WTC11 (cell line): Measurements from ENCODE around the gene NRBF2. TPM values are rescaled to one million over a fixed set of nuclear protein-coding genes. Genes with fewer than 3 reads are reported as not detected.

Experiments
- ATAC-seq: fragments of 200-7000 bp; cut with Tn5 transposase; 2 replicates; pipeline ENCODE4 v1.10.0; 2021; ENCODE audit warnings: mild to moderate bottlenecking, moderate library complexity
- CTCF ChIA-PET: fragments of 300-600 bp; sonication (Branson Sonifier 250); formaldehyde crosslinking; loops from one replicate; lab custom pipeline; 2021; ENCODE audit warnings: antibody characterized with exemption; lab: Charles Lee
- POLR2A ChIA-PET: fragments of 350-600 bp; sonication (Branson Sonifier 250); formaldehyde crosslinking; loops from one replicate; lab custom pipeline; 2021; ENCODE audit warnings: antibody characterized with exemption; lab: Charles Lee
- DNase-seq: peaks from one replicate; pipeline ENCODE4 v3.0.0; 2021; ENCODE audit warnings: low spot score
- H3K27ac Mint-ChIP-seq: 2 replicates; pipeline ENCODE4 v1.8.0; 2021; ENCODE audit warnings: mixed read lengths
- H3K27me3 Mint-ChIP-seq: 2 replicates; pipeline ENCODE4 v1.8.0; 2021; ENCODE audit warnings: low read depth, mild to moderate bottlenecking, moderate library complexity, mixed read lengths
- H3K36me3 Mint-ChIP-seq: 2 replicates; pipeline ENCODE4 v1.8.0; 2021; ENCODE audit warnings: mixed read lengths
- H3K4me1 Mint-ChIP-seq: 2 replicates; pipeline ENCODE4 v1.8.0; 2022; ENCODE audit warnings: mixed read lengths
- H3K4me3 Mint-ChIP-seq: 2 replicates; pipeline ENCODE4 v1.8.0; 2021; ENCODE audit warnings: mild to moderate bottlenecking, moderate library complexity, mixed read lengths
- H3K9me3 Mint-ChIP-seq: 2 replicates; pipeline ENCODE4 v1.8.0; 2021; ENCODE audit warnings: mixed read lengths
- E2F4 ChIP-seq: sonication (generic); formaldehyde crosslinking; IDR thresholded peaks from 2 replicates; pipeline ENCODE4 v1.8.1; 2022; ENCODE audit warnings: low read depth, mild to moderate bottlenecking, moderate library complexity, missing genetic modification reagents, borderline replicate concordance
- E2F5 ChIP-seq: sonication (generic); formaldehyde crosslinking; IDR thresholded peaks from 2 replicates; pipeline ENCODE4 v1.8.1; 2022; ENCODE audit warnings: mild to moderate bottlenecking, moderate library complexity, missing genetic modification reagents
- ELF4 ChIP-seq: sonication (generic); formaldehyde crosslinking; IDR thresholded peaks from 2 replicates; pipeline ENCODE4 v1.8.1; 2022; ENCODE audit warnings: low read depth, mild to moderate bottlenecking, moderate library complexity, missing genetic modification reagents
- ERG ChIP-seq: fragments of 250-450 bp; sonication (Bioruptor Pico); IDR thresholded peaks from 2 replicates; pipeline ENCODE4 v1.8.0; 2021; ENCODE audit warnings: mild to moderate bottlenecking
- JAZF1 ChIP-seq: fragments of 250-450 bp; sonication (Bioruptor Pico); IDR thresholded peaks from 2 replicates; pipeline ENCODE4 v1.9.0; 2021; ENCODE audit warnings: moderate library complexity, mild to moderate bottlenecking, inconsistent platforms
- NFATC4 ChIP-seq: fragments of 250-450 bp; sonication (Bioruptor Pico); IDR thresholded peaks from 2 replicates; pipeline ENCODE4 v1.9.0; 2021; ENCODE audit warnings: mild to moderate bottlenecking
- NR2C2 ChIP-seq: sonication (generic); formaldehyde crosslinking; IDR thresholded peaks from 2 replicates; pipeline ENCODE4 v1.8.0; 2022; ENCODE audit warnings: mild to moderate bottlenecking, missing genetic modification reagents
- PRRX2 ChIP-seq: fragments of 250-450 bp; sonication (Bioruptor Pico); IDR thresholded peaks from 2 replicates; pipeline ENCODE4 v1.8.0; 2021; ENCODE audit warnings: mild to moderate bottlenecking
- RORB ChIP-seq: fragments of 250-450 bp; sonication (Bioruptor Pico); IDR thresholded peaks from 2 replicates; pipeline ENCODE4 v1.9.0; 2021; ENCODE audit warnings: mild to moderate bottlenecking
- SMAD3 ChIP-seq: sonication (generic); formaldehyde crosslinking; IDR thresholded peaks from 2 replicates; pipeline ENCODE4 v1.8.0; 2022; ENCODE audit warnings: missing genetic modification reagents, mild to moderate bottlenecking, borderline replicate concordance
- TP53 ChIP-seq: sonication (generic); formaldehyde crosslinking; IDR thresholded peaks from 2 replicates; pipeline ENCODE4 v1.8.1; 2023; ENCODE audit warnings: mild to moderate bottlenecking, missing genetic modification reagents
- ZMAT4 ChIP-seq: fragments of 250-450 bp; sonication (Bioruptor Pico); IDR thresholded peaks from 2 replicates; pipeline ENCODE4 v1.9.0; 2021; ENCODE audit warnings: mild to moderate bottlenecking
- ZNF138 ChIP-seq: sonication (generic); formaldehyde crosslinking; conservative IDR thresholded peaks from 2 replicates; pipeline ENCODE4 v1.8.1; 2022; ENCODE audit warnings: mild to moderate bottlenecking, moderate library complexity, missing genetic modification reagents
- ZNF219 ChIP-seq: sonication (generic); formaldehyde crosslinking; IDR thresholded peaks from 2 replicates; pipeline ENCODE4 v1.8.0; 2023; ENCODE audit warnings: missing genetic modification reagents, mild to moderate bottlenecking, borderline replicate concordance
- ZNF396 ChIP-seq: fragments of 250-450 bp; sonication (Bioruptor Pico); IDR thresholded peaks from 2 replicates; pipeline ENCODE4 v1.8.0; 2021; ENCODE audit warnings: mild to moderate bottlenecking, moderate library complexity, borderline replicate concordance
- total RNA-seq: library from RNA; stranded (reverse); gene quantifications from 3 replicates; pipeline ENCODE4 v1.2.3, GENCODE V29; 2021
- TF ChIP-seq, protein P1 (sequence below): sonication (generic); formaldehyde crosslinking; IDR thresholded peaks from 2 replicates; pipeline ENCODE4 v1.8.1; 2023; ENCODE audit warnings: mild to moderate bottlenecking, moderate library complexity, missing genetic modification reagents
- TF ChIP-seq, protein P2 (sequence below): sonication (generic); formaldehyde crosslinking; IDR thresholded peaks from 2 replicates; pipeline ENCODE4 v1.8.1; 2023; ENCODE audit warnings: mild to moderate bottlenecking, missing genetic modification reagents
- TF ChIP-seq, protein P3 (sequence below): sonication (generic); formaldehyde crosslinking; IDR thresholded peaks from 2 replicates; pipeline ENCODE4 v1.8.0; 2022; ENCODE audit warnings: missing genetic modification reagents
- TF ChIP-seq, protein P4 (sequence below): sonication (generic); formaldehyde crosslinking; IDR thresholded peaks from 2 replicates; pipeline ENCODE4 v1.8.1; 2022; ENCODE audit warnings: missing genetic modification reagents, borderline replicate concordance
- TF ChIP-seq, protein P5 (sequence below): sonication (generic); formaldehyde crosslinking; IDR thresholded peaks from 2 replicates; pipeline ENCODE4 v1.8.1; 2023; ENCODE audit warnings: mild to moderate bottlenecking, missing genetic modification reagents, moderate library complexity

Gene NRBF2
- total RNA-seq, 1 experiment from 2014 or later = 25.9 TPM

GRCh38 chr10:63084690-63085382, 48.3 kb upstream of the NRBF2 start:
- TF ChIP-seq ELF4 (CRISPR knock-in tag) (no peak), ZNF138 (no peak), ZMAT4 (CRISPR knock-in tag) (no peak), NFATC4 (no peak), ZNF219 (CRISPR knock-in tag) (no peak), SMAD3 (CRISPR knock-in tag) (no peak), RORB (CRISPR knock-in tag) (no peak), NR2C2 (no peak), ZNF396 (CRISPR knock-in tag) (no peak), E2F4 (CRISPR knock-in tag) (no peak), E2F5 (no peak), JAZF1 (CRISPR knock-in tag) (no peak)
- TF ChIP-seq, protein P1, sequence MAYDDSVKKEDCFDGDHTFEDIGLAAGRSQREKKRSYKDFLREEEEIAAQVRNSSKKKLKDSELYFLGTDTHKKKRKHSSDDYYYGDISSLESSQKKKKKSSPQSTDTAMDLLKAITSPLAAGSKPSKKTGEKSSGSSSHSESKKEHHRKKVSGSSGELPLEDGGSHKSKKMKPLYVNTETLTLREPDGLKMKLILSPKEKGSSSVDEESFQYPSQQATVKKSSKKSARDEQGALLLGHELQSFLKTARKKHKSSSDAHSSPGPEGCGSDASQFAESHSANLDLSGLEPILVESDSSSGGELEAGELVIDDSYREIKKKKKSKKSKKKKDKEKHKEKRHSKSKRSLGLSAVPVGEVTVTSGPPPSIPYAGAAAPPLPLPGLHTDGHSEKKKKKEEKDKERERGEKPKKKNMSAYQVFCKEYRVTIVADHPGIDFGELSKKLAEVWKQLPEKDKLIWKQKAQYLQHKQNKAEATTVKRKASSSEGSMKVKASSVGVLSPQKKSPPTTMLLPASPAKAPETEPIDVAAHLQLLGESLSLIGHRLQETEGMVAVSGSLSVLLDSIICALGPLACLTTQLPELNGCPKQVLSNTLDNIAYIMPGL (CRISPR knock-in tag) = no peak
- TF ChIP-seq, protein P2, sequence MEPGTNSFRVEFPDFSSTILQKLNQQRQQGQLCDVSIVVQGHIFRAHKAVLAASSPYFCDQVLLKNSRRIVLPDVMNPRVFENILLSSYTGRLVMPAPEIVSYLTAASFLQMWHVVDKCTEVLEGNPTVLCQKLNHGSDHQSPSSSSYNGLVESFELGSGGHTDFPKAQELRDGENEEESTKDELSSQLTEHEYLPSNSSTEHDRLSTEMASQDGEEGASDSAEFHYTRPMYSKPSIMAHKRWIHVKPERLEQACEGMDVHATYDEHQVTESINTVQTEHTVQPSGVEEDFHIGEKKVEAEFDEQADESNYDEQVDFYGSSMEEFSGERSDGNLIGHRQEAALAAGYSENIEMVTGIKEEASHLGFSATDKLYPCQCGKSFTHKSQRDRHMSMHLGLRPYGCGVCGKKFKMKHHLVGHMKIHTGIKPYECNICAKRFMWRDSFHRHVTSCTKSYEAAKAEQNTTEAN (CRISPR knock-in tag) = no peak
- TF ChIP-seq, protein P3, sequence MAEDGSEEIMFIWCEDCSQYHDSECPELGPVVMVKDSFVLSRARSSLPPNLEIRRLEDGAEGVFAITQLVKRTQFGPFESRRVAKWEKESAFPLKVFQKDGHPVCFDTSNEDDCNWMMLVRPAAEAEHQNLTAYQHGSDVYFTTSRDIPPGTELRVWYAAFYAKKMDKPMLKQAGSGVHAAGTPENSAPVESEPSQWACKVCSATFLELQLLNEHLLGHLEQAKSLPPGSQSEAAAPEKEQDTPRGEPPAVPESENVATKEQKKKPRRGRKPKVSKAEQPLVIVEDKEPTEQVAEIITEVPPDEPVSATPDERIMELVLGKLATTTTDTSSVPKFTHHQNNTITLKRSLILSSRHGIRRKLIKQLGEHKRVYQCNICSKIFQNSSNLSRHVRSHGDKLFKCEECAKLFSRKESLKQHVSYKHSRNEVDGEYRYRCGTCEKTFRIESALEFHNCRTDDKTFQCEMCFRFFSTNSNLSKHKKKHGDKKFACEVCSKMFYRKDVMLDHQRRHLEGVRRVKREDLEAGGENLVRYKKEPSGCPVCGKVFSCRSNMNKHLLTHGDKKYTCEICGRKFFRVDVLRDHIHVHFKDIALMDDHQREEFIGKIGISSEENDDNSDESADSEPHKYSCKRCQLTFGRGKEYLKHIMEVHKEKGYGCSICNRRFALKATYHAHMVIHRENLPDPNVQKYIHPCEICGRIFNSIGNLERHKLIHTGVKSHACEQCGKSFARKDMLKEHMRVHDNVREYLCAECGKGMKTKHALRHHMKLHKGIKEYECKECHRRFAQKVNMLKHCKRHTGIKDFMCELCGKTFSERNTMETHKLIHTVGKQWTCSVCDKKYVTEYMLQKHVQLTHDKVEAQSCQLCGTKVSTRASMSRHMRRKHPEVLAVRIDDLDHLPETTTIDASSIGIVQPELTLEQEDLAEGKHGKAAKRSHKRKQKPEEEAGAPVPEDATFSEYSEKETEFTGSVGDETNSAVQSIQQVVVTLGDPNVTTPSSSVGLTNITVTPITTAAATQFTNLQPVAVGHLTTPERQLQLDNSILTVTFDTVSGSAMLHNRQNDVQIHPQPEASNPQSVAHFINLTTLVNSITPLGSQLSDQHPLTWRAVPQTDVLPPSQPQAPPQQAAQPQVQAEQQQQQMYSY (CRISPR knock-in tag) = no peak
- TF ChIP-seq, all 79 proteins: peak for 0
- Mint-ChIP-seq H3K4me3 (no peak overlapping the region), H3K9me3 (no peaks in the 10 kb centered on the region), H3K4me1 (no peaks in the 10 kb centered on the region), H3K27ac (no peak overlapping the region), H3K36me3 (no peaks in the 10 kb centered on the region), H3K27me3 (no peaks in the 10 kb centered on the region)
- no peak for ATAC-seq
- DNase-seq = no peak
- POLR2A ChIA-PET = no interaction called here
- CTCF ChIA-PET = interaction anchor here (1.3 to 2.9 kb wide), 6 partner anchors 10 to 635 kb away, joined by 5 to 31 read pairs (median 7); no protein-coding TSS in a partner anchor

- no peak for ATAC-seq
- TF ChIP-seq, protein P4, sequence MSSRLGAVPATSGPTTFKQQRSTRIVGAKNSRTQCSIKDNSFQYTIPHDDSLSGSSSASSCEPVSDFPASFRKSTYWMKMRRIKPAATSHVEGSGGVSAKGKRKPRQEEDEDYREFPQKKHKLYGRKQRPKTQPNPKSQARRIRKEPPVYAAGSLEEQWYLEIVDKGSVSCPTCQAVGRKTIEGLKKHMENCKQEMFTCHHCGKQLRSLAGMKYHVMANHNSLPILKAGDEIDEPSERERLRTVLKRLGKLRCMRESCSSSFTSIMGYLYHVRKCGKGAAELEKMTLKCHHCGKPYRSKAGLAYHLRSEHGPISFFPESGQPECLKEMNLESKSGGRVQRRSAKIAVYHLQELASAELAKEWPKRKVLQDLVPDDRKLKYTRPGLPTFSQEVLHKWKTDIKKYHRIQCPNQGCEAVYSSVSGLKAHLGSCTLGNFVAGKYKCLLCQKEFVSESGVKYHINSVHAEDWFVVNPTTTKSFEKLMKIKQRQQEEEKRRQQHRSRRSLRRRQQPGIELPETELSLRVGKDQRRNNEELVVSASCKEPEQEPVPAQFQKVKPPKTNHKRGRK (CRISPR knock-in tag) = no peak
- no peak for TF ChIP-seq PRRX2 (CRISPR knock-in tag)
- TF ChIP-seq, protein P5, sequence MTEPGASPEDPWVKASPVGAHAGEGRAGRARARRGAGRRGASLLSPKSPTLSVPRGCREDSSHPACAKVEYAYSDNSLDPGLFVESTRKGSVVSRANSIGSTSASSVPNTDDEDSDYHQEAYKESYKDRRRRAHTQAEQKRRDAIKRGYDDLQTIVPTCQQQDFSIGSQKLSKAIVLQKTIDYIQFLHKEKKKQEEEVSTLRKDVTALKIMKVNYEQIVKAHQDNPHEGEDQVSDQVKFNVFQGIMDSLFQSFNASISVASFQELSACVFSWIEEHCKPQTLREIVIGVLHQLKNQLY = no peak
- no peak for TF ChIP-seq TP53 (CRISPR knock-in tag)
- no peak for TF ChIP-seq ERG (CRISPR knock-in tag)
- Mint-ChIP-seq H3K27me3 (no peaks in the 10 kb centered on the region), H3K9me3 (no peaks in the 10 kb centered on the region), H3K36me3 (no peaks in the 10 kb centered on the region), H3K27ac (no peak overlapping the region), H3K4me1 (no peaks in the 10 kb centered on the region), H3K4me3 (no peak overlapping the region)
- ChIA-PET CTCF (no interaction called here), POLR2A (no interaction called here)
- DNase-seq = no peak
These were observed 39.9 kb upstream of the NRBF2 start for GRCh38 chr10:63093227-63093626.
